Gastrocnemius medialis (tissue), 4 donors: ENCODE results near the gene CRYGN. TPM values are rescaled to one million over a fixed set of nuclear protein-coding genes. Genes with fewer than 3 reads are reported as not detected.
A peak's percentile ranks its signal among the peaks of the same experiment; 100 is the strongest.

ENCODE experiments used
- ATAC-seq, 2 donors: fragments of 150-250 bp; one replicate each; pipeline ENCODE4 v1.9.1; 2016
- DNase-seq, 2 donors: peaks; one replicate each; pipeline ENCODE4 v3.0.0-alpha.2; 2019
- H3K27ac ChIP-seq, 4 donors: fragments of 200-600 bp; sonication (generic); 1 replicate in 1 of 4; 2 replicates in 3 of 4; pipeline ENCODE4 v1.5.1; 2016 to 2018; ENCODE audit warnings: mild to moderate bottlenecking in 2 of 4, moderate library complexity in 1 of 4
- H3K27me3 ChIP-seq, 3 donors: fragments of 200-600 bp; sonication (generic) in 2 of 3; 1 replicate in 1 of 3; 2 replicates in 2 of 3; pipeline versions ENCODE4 v1.5.1 to v1.6.0; 2016 to 2019; ENCODE audit warnings: mild to moderate bottlenecking in 1 of 3, moderate library complexity in 1 of 3
- H3K36me3 ChIP-seq, 2 donors: fragments of 200-600 bp; sonication (generic) in 1 of 2; one replicate each; pipeline ENCODE4 v1.5.1; 2017 to 2018
- H3K4me1 ChIP-seq, 2 donors: fragments of 200-600 bp; sonication (generic) in 1 of 2; one replicate each; pipeline ENCODE4 v1.5.1; 2016 to 2017; ENCODE audit warnings: mild to moderate bottlenecking in 2 of 2
- H3K4me3 ChIP-seq, 4 donors: fragments of 200-600 bp; sonication (generic) in 3 of 4; 1 replicate in 1 of 4; 2 replicates in 3 of 4; pipeline ENCODE4 v1.5.1; 2016 to 2019; ENCODE audit warnings: mild to moderate bottlenecking in 2 of 4
- H3K9me3 ChIP-seq, 3 donors: fragments of 200-600 bp; sonication (generic) in 2 of 3; 1 replicate in 1 of 3; 2 replicates in 2 of 3; pipeline ENCODE4 v1.5.1; 2016 to 2019
- CTCF ChIP-seq, 5 experiments: fragments of 450-650 bp in 3 of 5; fragments of 200-600 bp in 2 of 5; sonication (generic) in 2 of 5; IDR thresholded peaks in 4 of 5; conservative IDR thresholded peaks in 1 of 5; 1 replicate in 4 of 5; 2 replicates in 1 of 5; pipeline ENCODE4 v1.5.1; 2016 to 2019; ENCODE audit warnings: antibody characterized with exemption in 5 of 5, mild to moderate bottlenecking in 3 of 5, moderate library complexity in 3 of 5
- POLR2A ChIP-seq, 2 donors: fragments of 450-650 bp; IDR thresholded peaks; one replicate each; pipeline ENCODE4 v1.6.1; 2017; ENCODE audit warnings: antibody characterized with exemption in 2 of 2, mild to moderate bottlenecking in 2 of 2, moderate library complexity in 2 of 2
- in situ Hi-C, 4 donors: fragments of 200-750 bp; cut with MboI; loops; one replicate each; pipeline versions ENCODE4 v1.15.0 to v1.8.0; 2017; ENCODE audit warnings: low sequenced_read_pairs in 4 of 4
- intact Hi-C: fragments of 100-400 bp; cut with DNase I; formaldehyde crosslinking; loops from one replicate; pipeline ENCODE4 v1.15.1; 2023; ENCODE audit warnings: low total_unique reads
- total RNA-seq, 4 donors: library from RNA; depleted of rRNA; stranded (reverse); fragments of >200 nt; gene quantifications; one replicate each; pipeline versions ENCODE4 v1.1.0 to v1.2.3, GENCODE V29; 2016

CRYGN gene
- total RNA-seq, 4 donors from 2014 or later: not detected

GRCh38 chr7:151454932-151455530 is 15.1 kb upstream of the CRYGN start:
- H3K4me1 ChIP-seq: peaks cover 10% of the 10 kb centered on the region in 2 donors
- TF ChIP-seq POLR2A (IDR thresholded peaks at IDR 0.05) (no peak), CTCF (IDR thresholded peaks at IDR 0.05 in 4 of 5, conservative IDR thresholded peaks at IDR 0.05 in 1 of 5) (no peak)
- no peaks in the 10 kb centered on the region for H3K27me3 ChIP-seq
- H3K36me3 ChIP-seq: no peaks in the 10 kb centered on the region
- in situ Hi-C loops (loop anchor here in 2 of 4 donors (5.0 to 25.0 kb wide), 2 partner anchors 88 to 282 kb away; no protein-coding TSS in a partner anchor), intact Hi-C loops (loop anchor here (5.0 kb wide), 2 partner anchors 177 to 237 kb away; no protein-coding TSS in a partner anchor)
- H3K9me3 ChIP-seq: no peaks in the 10 kb centered on the region
- no peak overlapping the region for H3K4me3 ChIP-seq
- ATAC-seq (no peak), DNase-seq (peak in 1 of 2 donors; percentile 8)
- no peak overlapping the region for H3K27ac ChIP-seq

- intact Hi-C loops: no loop called here
- Histone ChIP-seq H3K36me3 (no peaks in the 10 kb centered on the region), H3K4me3 (no peak overlapping the region), H3K4me1 (peaks cover 3 to 4% of the 10 kb centered on the region in 2 donors), H3K27ac (no peak overlapping the region), H3K9me3 (no peaks in the 10 kb centered on the region), H3K27me3 (no peaks in the 10 kb centered on the region)
- DNase-seq (peak in 1 of 2 donors; percentile 5), ATAC-seq (no peak)
- in situ Hi-C loops: loop anchor here in 2 of 4 donors (5.0 to 25.0 kb wide), 2 partner anchors 87 to 283 kb away; no protein-coding TSS in a partner anchor
- no peak for TF ChIP-seq POLR2A (IDR thresholded peaks at IDR 0.05)
- TF ChIP-seq CTCF (IDR thresholded peaks at IDR 0.05 in 4 of 5, conservative IDR thresholded peaks at IDR 0.05 in 1 of 5): no peak
Measured at GRCh38 chr7:151454305-151454704, 14.4 kb upstream of the CRYGN start.

- Histone ChIP-seq H3K27ac (no peak overlapping the region), H3K27me3 (no peaks in the 10 kb centered on the region), H3K9me3 (no peaks in the 10 kb centered on the region), H3K36me3 (no peaks in the 10 kb centered on the region), H3K4me3 (no peak overlapping the region), H3K4me1 (peaks cover 0 to 2% of the 10 kb centered on the region in 2 donors)
- TF ChIP-seq CTCF (IDR thresholded peaks at IDR 0.05 in 4 of 5, conservative IDR thresholded peaks at IDR 0.05 in 1 of 5): no peak
- DNase-seq (peak in 1 of 2 donors; percentile 9), ATAC-seq (no peak)
- in situ Hi-C loops: loop anchor here in 2 of 4 donors (5.0 to 25.0 kb wide), 2 partner anchors 86 to 284 kb away; no protein-coding TSS in a partner anchor
- intact Hi-C loops: no loop called here
Measured at GRCh38 chr7:151453326-151453791, 13.4 kb upstream of the CRYGN start.

- H3K27me3 ChIP-seq: no peaks in the 10 kb centered on the region
- H3K4me1 ChIP-seq: peaks cover 0 to 7% of the 10 kb centered on the region in 2 donors
- no peak for TF ChIP-seq POLR2A (IDR thresholded peaks at IDR 0.05)
- no peak for TF ChIP-seq CTCF (IDR thresholded peaks at IDR 0.05 in 4 of 5, conservative IDR thresholded peaks at IDR 0.05 in 1 of 5)
- no peaks in the 10 kb centered on the region for H3K9me3 ChIP-seq
- intact Hi-C loops: no loop called here
- peak in 1 of 2 donors; percentile 9 for DNase-seq
- no peak overlapping the region for H3K27ac ChIP-seq
- H3K36me3 ChIP-seq: no peaks in the 10 kb centered on the region
- no peak overlapping the region for H3K4me3 ChIP-seq
- in situ Hi-C loops: loop anchor here in 2 of 4 donors (5.0 to 25.0 kb wide), 2 partner anchors 86 to 284 kb away; no protein-coding TSS in a partner anchor
- no peak for ATAC-seq
Measured at GRCh38 chr7:151452680-151453325, 12.9 kb upstream of the CRYGN start.
